ENCODE data around the gene LITAF. TPM values are rescaled to one million over a fixed set of nuclear protein-coding genes. Genes with fewer than 3 reads are reported as not detected.
A peak's percentile ranks its signal among the peaks of the same experiment; 100 is the strongest.

Gene LITAF
- total RNA-seq, 4 donors from 2014 or later = 101 to 136 (median 112) TPM

DNA sequence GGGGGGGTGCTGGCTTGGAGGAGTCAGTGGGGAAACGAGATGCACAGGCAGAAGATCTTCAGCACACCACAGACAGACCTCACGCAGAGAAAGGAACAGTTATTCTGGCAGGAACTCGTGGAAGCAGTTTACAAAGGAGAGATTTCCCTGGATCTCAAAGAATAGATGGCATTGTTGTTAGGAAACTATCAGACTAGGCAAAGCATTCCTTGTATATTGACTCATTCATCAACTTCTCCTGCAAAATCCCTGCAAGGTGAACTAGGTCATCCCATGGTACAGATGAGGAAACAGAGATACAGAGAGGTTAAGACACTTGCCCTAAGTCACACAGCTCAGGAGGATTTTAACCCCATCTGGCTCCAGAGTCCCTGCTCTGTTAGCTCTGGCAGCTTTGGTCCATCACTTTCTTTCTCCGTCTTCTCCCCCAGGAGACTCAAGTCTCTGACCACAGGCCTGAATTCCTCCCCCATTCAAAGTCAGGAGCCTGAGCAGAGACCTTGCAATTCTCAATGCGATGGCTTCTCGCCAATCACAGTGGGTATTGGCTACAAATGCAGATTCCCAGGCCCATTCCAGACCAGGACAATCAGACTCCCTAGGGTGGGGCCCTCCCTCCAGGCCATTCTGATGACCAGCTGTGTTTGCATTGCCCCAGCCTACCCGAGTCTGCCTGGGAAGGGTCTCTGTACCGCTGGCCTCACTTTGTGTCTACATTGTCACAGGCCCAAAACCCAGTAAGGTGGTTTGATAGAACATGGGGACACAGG is 56.4 kb downstream of the LITAF start:
- Histone ChIP-seq H3K27ac (no peak overlapping the region), H3K27me3 (no peaks in the 10 kb centered on the region), H3K9me3 (no peaks in the 10 kb centered on the region), H3K4me3 (replicated peaks in 1 of 3) (no peak overlapping the region), H3K4me1 (peaks cover 0 to 1% of the 10 kb centered on the region in 2 donors), H3K36me3 (no peaks in the 10 kb centered on the region)
- WGBS, 2 donors = 76 to 89% methylated on average over 8 of the region's 8 CpGs
- no peak for TF ChIP-seq CTCF (IDR thresholded peaks at IDR 0.05)
- no peak for TF ChIP-seq POLR2A (IDR thresholded peaks at IDR 0.05)
- intact Hi-C loops (cut with DNase I) = loop anchor here (10.0 kb wide), 1 partner anchor 126 kb away; no protein-coding TSS in a partner anchor
- no peak for DNase-seq

- 90 to 97% methylated on average over 4 of the region's 4 CpGs for WGBS, 2 donors
- H3K4me1 ChIP-seq = no peaks in the 10 kb centered on the region
- no peak overlapping the region for H3K27ac ChIP-seq
- H3K9me3 ChIP-seq = no peaks in the 10 kb centered on the region
- TF ChIP-seq POLR2A (IDR thresholded peaks at IDR 0.05) = no peak
- TF ChIP-seq CTCF (IDR thresholded peaks at IDR 0.05) = no peak
- no peaks in the 10 kb centered on the region for H3K36me3 ChIP-seq
- intact Hi-C loops (cut with DNase I) = loop anchor here (5.0 kb wide), 1 partner anchor 113 kb away; no protein-coding TSS in a partner anchor
- no peak for DNase-seq
- H3K4me3 ChIP-seq (replicated peaks in 1 of 3) = no peak overlapping the region
- no peaks in the 10 kb centered on the region for H3K27me3 ChIP-seq
These were observed 57.4 kb downstream of the LITAF start for GRCh38 chr16:11529285-11529684.

DNA sequence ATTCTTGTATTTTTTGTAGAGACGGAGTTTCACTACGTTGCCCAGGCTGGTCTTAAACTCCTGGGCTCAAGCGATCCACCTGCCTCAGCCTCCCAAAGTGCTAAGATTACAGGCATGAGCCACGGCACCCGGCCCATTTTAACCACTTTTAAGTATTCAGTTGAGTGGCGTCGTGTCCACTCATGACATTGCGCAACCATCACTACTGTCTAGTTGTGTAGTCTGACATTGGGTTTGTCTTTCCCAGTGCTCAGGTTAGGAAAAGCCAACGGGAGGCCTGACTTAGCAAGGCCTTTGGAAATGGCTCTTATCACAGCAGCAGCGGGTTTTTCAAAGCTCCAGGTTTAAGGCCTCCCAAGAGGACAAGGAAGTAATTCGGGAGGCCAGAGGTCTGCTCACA is 58.7 kb downstream of the LITAF start:
- peak in 1 of 2 donors; percentile 42 for DNase-seq
- intact Hi-C loops (cut with DNase I) = loop anchor here (5.0 kb wide), 1 partner anchor 114 kb away; no protein-coding TSS in a partner anchor
- WGBS, 2 donors = 63 to 79% methylated on average over 11 of the region's 11 CpGs
- Histone ChIP-seq H3K27ac (no peak overlapping the region), H3K4me3 (replicated peaks in 1 of 3) (no peak overlapping the region), H3K9me3 (no peaks in the 10 kb centered on the region), H3K4me1 (no peaks in the 10 kb centered on the region), H3K36me3 (no peaks in the 10 kb centered on the region), H3K27me3 (no peaks in the 10 kb centered on the region)
- TF ChIP-seq POLR2A (IDR thresholded peaks at IDR 0.05) = no peak
- no peak for TF ChIP-seq CTCF (IDR thresholded peaks at IDR 0.05)

DNA sequence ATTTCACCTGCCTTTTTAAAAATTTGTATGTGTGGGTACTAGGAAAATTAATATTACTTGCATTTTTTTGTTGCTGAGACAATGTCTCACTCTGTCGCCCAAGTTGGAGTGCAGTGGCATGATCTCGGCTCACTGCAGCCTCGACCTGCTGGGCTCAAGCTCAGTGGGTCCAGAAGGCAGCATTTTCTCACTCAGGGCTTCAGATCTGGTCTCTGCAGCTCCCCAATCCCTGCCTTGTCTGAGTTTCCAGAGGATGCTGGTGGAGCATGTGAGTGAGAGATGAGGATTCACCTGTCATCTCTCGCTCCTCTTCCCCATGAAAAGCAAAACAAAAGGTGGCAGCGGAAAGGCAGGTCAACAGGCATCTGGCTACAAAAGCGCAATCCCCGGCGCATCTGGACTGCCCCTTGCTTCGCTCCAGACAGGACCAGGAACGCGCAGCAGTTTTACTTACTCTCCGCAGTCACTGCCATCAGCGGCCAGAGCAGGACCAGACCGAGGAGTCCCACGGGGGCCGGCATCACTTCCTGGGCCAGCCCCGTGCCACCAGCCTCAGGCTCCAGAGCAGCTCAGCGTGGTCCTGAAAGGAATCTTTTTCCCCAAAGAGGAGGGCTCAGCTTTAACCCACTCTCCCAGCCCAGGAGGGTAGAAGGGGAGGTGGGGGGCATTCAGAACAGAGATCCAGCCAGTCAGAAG is 59.9 kb downstream of the LITAF start:
- no peak for DNase-seq

More for the DNA sequence above, 59.9 kb downstream of the LITAF start:
- Histone ChIP-seq H3K27ac (no peak overlapping the region), H3K36me3 (no peaks in the 10 kb centered on the region), H3K9me3 (no peaks in the 10 kb centered on the region), H3K27me3 (no peaks in the 10 kb centered on the region), H3K4me3 (replicated peaks in 1 of 3) (no peak overlapping the region), H3K4me1 (no peaks in the 10 kb centered on the region)
- WGBS, 2 donors = 47 to 52% methylated on average over 10 to 17 of the region's 18 CpGs
- intact Hi-C loops (cut with DNase I) = loop anchor here (5.0 kb wide), 1 partner anchor 115 kb away; no protein-coding TSS in a partner anchor
- TF ChIP-seq CTCF (IDR thresholded peaks at IDR 0.05) = no peak
- no peak for TF ChIP-seq POLR2A (IDR thresholded peaks at IDR 0.05)
